Right lung (tissue), 5 donors: Measurements from ENCODE around the gene AMHR2. TPM values are rescaled to one million over a fixed set of nuclear protein-coding genes. Genes with fewer than 3 reads are reported as not detected.

Experiments
- DNase-seq, 2 donors: peaks; one replicate each; pipeline ENCODE4 v3.0.0-alpha.2; 2013
- polyA plus RNA-seq, 5 donors: library from polyadenylated mRNA; unstranded; fragments of 120-200 nt; gene quantifications; one replicate each; pipeline versions ENCODE4 v1.2.1 to v1.2.3, GENCODE V29; 2013; ENCODE audit warnings: inconsistent platforms in 1 of 5, low replicate concordance in 1 of 5; ENCODE audit not compliant: insufficient read length in 5 of 5, insufficient read depth in 1 of 5

AMHR2 gene
- polyA plus RNA-seq, 5 donors: 1.4 to 2.6 (median 2.3) TPM

DNA sequence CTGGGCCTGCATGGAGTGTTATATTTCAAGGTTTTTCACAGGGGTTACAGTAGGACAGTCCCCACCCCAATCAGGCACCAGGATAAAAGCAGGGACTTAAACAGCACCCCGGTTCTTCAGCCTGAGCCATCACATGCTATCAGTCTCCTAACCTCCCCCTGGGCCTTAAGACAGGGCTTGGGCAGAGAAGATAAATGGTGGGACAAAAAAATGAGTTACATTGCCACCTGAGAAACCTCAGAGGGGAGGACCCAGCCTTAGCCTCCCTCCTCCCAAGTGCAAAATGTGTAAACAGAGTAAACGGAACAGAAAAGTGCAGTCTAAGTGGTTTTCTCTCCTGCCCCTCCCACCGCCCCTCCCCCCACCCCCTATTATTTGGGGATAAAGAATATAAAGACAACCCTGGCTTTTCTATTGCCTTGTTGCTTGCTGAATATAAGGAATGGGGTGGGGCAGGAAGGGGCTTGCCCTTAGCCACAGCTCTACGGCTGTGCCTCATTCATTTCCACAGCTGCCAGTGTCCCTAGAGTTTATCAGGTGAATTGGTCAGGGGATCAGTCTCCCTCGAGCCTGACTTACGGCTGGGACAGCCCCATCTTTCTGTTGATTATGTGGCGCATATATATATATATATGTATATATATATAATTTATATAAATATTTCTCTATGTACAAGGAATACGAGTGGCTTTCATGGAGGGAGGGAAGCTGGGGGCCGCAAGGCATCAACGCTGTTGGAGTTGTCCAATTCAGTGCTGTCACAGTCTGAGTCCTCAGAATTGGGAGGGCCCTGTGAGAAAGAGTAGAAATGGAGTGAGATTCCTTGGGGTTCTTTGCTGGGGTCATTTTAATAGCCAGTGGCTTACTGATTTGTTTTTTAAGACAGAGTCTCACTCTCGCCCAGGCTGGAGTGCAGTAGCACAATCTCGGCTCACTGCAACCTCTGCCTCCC, 57.1 kb downstream of the AMHR2 start:
- no peak for DNase-seq

Other genes with a start within 250 kb of the AMHR2 start
- gene ZNF740, start 243.1 kb upstream of the AMHR2 start, polyA plus RNA-seq: 10 to 100 TPM; 49.5 to 66.6 (median 63.9) TPM
- 100 to 1,000 TPM in 1 of 5 donors, 10 to 100 TPM in 4; 71.4 to 117 (median 80.3) TPM for gene CSAD, start 242.9 kb upstream of the AMHR2 start, polyA plus RNA-seq
- gene ITGB7, start 216.6 kb upstream of the AMHR2 start, polyA plus RNA-seq: 1 to 10 TPM in 4 of 5 donors, under 1 TPM in 1; 0.90 to 2.1 (median 1.2) TPM
- 10 to 100 TPM; 41.7 to 59.8 (median 49.2) TPM for gene RARG, start 191.6 kb upstream of the AMHR2 start, polyA plus RNA-seq
- 10 to 100 TPM in 3 of 5 donors, 1 to 10 TPM in 2; 8.4 to 20.4 (median 13.0) TPM for gene ESPL1, start 155.6 kb upstream of the AMHR2 start, polyA plus RNA-seq
- 100 to 1,000 TPM; 683 to 991 (median 734) TPM for gene PFDN5, start 128.3 kb upstream of the AMHR2 start, polyA plus RNA-seq
- 10 to 100 TPM; 39.1 to 56.6 (median 42.6) TPM for gene MYG1, start 124.2 kb upstream of the AMHR2 start, polyA plus RNA-seq
- gene AAAS, start 102.2 kb upstream of the AMHR2 start, polyA plus RNA-seq: 10 to 100 TPM; 73.3 to 91.6 (median 81.6) TPM
- under 1 TPM in 3 of 5 donors, not detected in 2; 0.07 to 0.10 (median 0.08) TPM for gene SP7, start 87.5 kb upstream of the AMHR2 start, polyA plus RNA-seq
- gene SP1, start 43.7 kb upstream of the AMHR2 start, polyA plus RNA-seq: 10 to 100 TPM; 57.9 to 84.6 (median 78.5) TPM
- gene PRR13, start 17.9 kb downstream of the AMHR2 start, polyA plus RNA-seq: 100 to 1,000 TPM in 3 of 5 donors, 10 to 100 TPM in 2; 98.8 to 121 (median 102) TPM
- gene PCBP2, start 28.2 kb downstream of the AMHR2 start, polyA plus RNA-seq: 1,000 to 10,000 TPM in 3 of 5 donors, 100 to 1,000 TPM in 2; 928 to 1,079 (median 1,012) TPM
- gene MAP3K12, start 75.6 kb downstream of the AMHR2 start, polyA plus RNA-seq: 10 to 100 TPM; 22.8 to 32.7 (median 29.3) TPM
- 10 to 100 TPM; 37.1 to 58.0 (median 50.0) TPM for gene TARBP2, start 77.4 kb downstream of the AMHR2 start, polyA plus RNA-seq
- gene NPFF, start 83.6 kb downstream of the AMHR2 start, polyA plus RNA-seq: 1 to 10 TPM in 2 of 5 donors, under 1 TPM in 2, not detected in 1; 0.33 to 1.5 (median 0.94) TPM
- gene ATF7, start 202.5 kb downstream of the AMHR2 start, polyA plus RNA-seq: 10 to 100 TPM; 50.6 to 77.4 (median 64.1) TPM